Liver (tissue), 3 donors: ENCODE data around the gene ATG10.

Experiments used
- GABPA ChIP-seq, 2 donors: IDR thresholded peaks in 1 of 2; conservative IDR thresholded peaks in 1 of 2; 2 replicates each; pipeline ENCODE4 v1.6.1; 2016; ENCODE audit warnings: antibody characterized with exemption in 2 of 2, mild to moderate bottlenecking in 1 of 2, moderate library complexity in 1 of 2
- JUND ChIP-seq, 2 donors: IDR thresholded peaks; 2 replicates each; pipeline ENCODE4 v1.6.1; 2016; ENCODE audit warnings: antibody characterized with exemption in 2 of 2
- RAD21 ChIP-seq, 2 donors: IDR thresholded peaks; 2 replicates each; pipeline ENCODE4 v1.6.1; 2016; ENCODE audit warnings: antibody characterized with exemption in 2 of 2, mild to moderate bottlenecking in 2 of 2
- RXRA ChIP-seq, 2 donors: IDR thresholded peaks; 2 replicates each; pipeline ENCODE4 v1.6.1; 2017 to 2018; ENCODE audit warnings: antibody characterized with exemption in 2 of 2, mild to moderate bottlenecking in 1 of 2
- TAF1 ChIP-seq: conservative IDR thresholded peaks from 2 replicates; pipeline ENCODE4 v1.6.1; 2016; ENCODE audit warnings: antibody characterized with exemption, mild to moderate bottlenecking
- YY1 ChIP-seq: IDR thresholded peaks from 2 replicates; pipeline ENCODE4 v1.6.1; 2016; ENCODE audit warnings: antibody characterized with exemption, mild to moderate bottlenecking
- TF ChIP-seq, protein P1 (sequence below): fragments of 150-350 bp; IDR thresholded peaks from 2 replicates; pipeline ENCODE4 v1.5.1; 2017; ENCODE audit warnings: improper control_type of control experiment, low read depth, low read length; ENCODE audit not compliant: missing input control
- TF ChIP-seq, protein P2 (sequence below): IDR thresholded peaks from 2 replicates; pipeline ENCODE4 v1.6.1; 2016; ENCODE audit warnings: antibody characterized with exemption
- TF ChIP-seq, protein P3 (sequence below): IDR thresholded peaks from 2 replicates; pipeline ENCODE4 v1.6.1; 2016; ENCODE audit warnings: antibody characterized with exemption
- TF ChIP-seq, protein P4 (sequence below): IDR thresholded peaks from 2 replicates; pipeline ENCODE4 v1.6.1; 2016; ENCODE audit warnings: antibody characterized with exemption, mild to moderate bottlenecking
- TF ChIP-seq, protein P5 (sequence below): IDR thresholded peaks from 2 replicates; pipeline ENCODE4 v1.6.1; 2016; ENCODE audit warnings: antibody characterized with exemption
- donor health status: healthy.
- donor health status: healthy.

DNA sequence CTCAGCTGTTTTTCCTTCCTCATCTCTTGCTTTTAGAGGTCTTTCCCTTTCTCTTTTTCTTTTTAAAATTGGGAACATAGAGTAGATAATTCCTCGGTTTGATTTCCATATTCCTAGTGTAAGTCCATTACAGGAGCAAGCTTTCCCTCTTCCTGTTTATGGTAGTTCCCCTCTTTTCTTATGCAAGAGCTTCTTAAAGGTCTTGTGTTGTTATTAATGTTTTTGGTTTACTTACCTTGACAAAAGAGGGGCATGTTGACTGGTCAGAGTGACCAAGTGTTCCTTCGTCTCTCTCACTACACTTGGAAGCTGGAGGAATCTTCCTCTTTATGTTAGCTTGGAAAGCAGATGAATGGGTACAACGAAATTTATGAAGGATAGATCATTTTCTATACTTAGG lies 8.3 kb downstream of the ATG10 start:
- TF ChIP-seq, protein P1, sequence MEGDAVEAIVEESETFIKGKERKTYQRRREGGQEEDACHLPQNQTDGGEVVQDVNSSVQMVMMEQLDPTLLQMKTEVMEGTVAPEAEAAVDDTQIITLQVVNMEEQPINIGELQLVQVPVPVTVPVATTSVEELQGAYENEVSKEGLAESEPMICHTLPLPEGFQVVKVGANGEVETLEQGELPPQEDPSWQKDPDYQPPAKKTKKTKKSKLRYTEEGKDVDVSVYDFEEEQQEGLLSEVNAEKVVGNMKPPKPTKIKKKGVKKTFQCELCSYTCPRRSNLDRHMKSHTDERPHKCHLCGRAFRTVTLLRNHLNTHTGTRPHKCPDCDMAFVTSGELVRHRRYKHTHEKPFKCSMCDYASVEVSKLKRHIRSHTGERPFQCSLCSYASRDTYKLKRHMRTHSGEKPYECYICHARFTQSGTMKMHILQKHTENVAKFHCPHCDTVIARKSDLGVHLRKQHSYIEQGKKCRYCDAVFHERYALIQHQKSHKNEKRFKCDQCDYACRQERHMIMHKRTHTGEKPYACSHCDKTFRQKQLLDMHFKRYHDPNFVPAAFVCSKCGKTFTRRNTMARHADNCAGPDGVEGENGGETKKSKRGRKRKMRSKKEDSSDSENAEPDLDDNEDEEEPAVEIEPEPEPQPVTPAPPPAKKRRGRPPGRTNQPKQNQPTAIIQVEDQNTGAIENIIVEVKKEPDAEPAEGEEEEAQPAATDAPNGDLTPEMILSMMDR, result no peak
- TF ChIP-seq YY1 (no peak), RAD21 (IDR thresholded peaks at IDR 0.05) (no peak), TAF1 (no peak), GABPA (IDR thresholded peaks at IDR 0.05 in 1 of 2, conservative IDR thresholded peaks at IDR 0.05 in 1 of 2) (no peak), RXRA (IDR thresholded peaks at IDR 0.05) (no peak), JUND (IDR thresholded peaks at IDR 0.05) (no peak)
- TF ChIP-seq, protein P2, sequence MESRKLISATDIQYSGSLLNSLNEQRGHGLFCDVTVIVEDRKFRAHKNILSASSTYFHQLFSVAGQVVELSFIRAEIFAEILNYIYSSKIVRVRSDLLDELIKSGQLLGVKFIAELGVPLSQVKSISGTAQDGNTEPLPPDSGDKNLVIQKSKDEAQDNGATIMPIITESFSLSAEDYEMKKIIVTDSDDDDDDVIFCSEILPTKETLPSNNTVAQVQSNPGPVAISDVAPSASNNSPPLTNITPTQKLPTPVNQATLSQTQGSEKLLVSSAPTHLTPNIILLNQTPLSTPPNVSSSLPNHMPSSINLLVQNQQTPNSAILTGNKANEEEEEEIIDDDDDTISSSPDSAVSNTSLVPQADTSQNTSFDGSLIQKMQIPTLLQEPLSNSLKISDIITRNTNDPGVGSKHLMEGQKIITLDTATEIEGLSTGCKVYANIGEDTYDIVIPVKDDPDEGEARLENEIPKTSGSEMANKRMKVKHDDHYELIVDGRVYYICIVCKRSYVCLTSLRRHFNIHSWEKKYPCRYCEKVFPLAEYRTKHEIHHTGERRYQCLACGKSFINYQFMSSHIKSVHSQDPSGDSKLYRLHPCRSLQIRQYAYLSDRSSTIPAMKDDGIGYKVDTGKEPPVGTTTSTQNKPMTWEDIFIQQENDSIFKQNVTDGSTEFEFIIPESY, result no peak
- TF ChIP-seq, protein P3, sequence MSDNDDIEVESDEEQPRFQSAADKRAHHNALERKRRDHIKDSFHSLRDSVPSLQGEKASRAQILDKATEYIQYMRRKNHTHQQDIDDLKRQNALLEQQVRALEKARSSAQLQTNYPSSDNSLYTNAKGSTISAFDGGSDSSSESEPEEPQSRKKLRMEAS, result no peak
- TF ChIP-seq, protein P4, sequence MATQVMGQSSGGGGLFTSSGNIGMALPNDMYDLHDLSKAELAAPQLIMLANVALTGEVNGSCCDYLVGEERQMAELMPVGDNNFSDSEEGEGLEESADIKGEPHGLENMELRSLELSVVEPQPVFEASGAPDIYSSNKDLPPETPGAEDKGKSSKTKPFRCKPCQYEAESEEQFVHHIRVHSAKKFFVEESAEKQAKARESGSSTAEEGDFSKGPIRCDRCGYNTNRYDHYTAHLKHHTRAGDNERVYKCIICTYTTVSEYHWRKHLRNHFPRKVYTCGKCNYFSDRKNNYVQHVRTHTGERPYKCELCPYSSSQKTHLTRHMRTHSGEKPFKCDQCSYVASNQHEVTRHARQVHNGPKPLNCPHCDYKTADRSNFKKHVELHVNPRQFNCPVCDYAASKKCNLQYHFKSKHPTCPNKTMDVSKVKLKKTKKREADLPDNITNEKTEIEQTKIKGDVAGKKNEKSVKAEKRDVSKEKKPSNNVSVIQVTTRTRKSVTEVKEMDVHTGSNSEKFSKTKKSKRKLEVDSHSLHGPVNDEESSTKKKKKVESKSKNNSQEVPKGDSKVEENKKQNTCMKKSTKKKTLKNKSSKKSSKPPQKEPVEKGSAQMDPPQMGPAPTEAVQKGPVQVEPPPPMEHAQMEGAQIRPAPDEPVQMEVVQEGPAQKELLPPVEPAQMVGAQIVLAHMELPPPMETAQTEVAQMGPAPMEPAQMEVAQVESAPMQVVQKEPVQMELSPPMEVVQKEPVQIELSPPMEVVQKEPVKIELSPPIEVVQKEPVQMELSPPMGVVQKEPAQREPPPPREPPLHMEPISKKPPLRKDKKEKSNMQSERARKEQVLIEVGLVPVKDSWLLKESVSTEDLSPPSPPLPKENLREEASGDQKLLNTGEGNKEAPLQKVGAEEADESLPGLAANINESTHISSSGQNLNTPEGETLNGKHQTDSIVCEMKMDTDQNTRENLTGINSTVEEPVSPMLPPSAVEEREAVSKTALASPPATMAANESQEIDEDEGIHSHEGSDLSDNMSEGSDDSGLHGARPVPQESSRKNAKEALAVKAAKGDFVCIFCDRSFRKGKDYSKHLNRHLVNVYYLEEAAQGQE, result no peak
- TF ChIP-seq, protein P5, sequence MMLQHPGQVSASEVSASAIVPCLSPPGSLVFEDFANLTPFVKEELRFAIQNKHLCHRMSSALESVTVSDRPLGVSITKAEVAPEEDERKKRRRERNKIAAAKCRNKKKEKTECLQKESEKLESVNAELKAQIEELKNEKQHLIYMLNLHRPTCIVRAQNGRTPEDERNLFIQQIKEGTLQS, result no peak
